ENCODE measurements around the gene HOXA2.

HOXA2 gene

DNA sequence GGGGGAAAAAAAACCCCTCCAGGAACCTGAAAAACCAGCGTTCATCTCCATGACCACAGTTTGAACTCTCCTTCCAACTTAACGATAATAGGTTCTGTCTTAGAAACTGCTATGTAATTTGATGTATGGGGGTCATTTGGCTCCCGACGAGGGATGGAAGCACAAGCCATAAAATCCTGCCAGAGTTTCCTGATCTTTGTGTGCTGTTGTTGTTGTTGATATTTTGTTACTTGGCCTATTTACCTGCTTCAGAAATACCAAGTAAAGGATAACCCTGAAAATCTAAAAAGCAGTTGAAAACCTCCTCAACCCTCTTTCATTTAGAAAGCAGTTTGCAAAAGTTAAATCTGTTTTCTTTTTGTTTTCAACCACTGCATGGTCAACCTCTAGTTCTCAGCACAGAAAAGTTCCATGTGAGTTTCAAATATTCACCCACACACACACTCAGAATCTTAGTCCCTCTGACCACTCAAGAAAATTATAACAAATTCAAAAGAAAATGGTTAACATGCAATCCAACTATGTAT is 9.3 kb upstream of the HOXA2 start:
- H3K27me3 Mint-ChIP-seq = peaks cover 7% of the 10 kb centered on the region
- DNase-seq = no peak

DNA sequence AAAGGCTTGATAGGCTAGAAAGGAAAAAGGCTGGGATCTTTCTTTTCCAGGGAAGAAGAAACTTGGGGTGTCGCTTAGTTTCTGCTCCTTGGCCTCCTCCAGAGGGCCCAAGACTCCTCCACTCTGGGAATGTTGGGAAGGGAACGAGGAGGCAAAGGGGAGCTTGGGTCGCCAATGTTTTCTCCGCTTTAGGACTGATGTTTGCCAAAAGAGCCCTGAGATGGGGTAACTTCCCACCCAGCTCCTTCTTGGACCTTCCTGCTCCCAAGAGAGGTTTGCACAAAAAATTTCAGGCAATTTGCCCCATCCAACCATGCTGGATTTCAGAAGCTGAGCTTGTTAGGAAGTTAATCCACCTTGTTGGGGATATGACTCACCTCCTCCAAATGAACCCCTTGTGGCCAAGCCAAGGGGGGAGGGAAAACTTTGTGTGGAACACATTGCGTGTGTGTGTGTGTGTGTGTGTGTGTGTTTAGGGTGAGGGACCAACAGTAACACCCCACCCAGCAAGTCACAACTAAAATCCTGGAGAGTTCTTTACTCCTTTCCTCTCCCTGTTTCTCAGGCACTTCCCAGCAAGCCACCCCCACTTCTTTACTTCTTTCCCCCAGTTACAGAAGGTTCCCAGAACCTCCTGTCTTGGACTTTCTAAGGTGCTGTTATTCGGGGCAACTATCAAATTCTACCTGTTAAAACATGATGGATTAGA is 8.7 kb upstream of the HOXA2 start:
- Mint-ChIP-seq H3K27ac (no peak overlapping the region), H3K27me3 (peaks cover 10% of the 10 kb centered on the region), H3K4me3 (no peak overlapping the region), H3K9me3 (no peaks in the 10 kb centered on the region), H3K4me1 (no peaks in the 10 kb centered on the region)
- ATAC-seq = no peak
- no peak for DNase-seq

More for the DNA sequence above, 9.3 kb upstream of the HOXA2 start:
- Mint-ChIP-seq H3K4me3 (no peak overlapping the region), H3K4me1 (no peaks in the 10 kb centered on the region), H3K9me3 (no peaks in the 10 kb centered on the region), H3K27ac (no peak overlapping the region)
- ATAC-seq = no peak

GRCh38 chr7:27110186-27111031 is 7.9 kb upstream of the HOXA2 start:
- Mint-ChIP-seq H3K9me3 (no peaks in the 10 kb centered on the region), H3K27me3 (peaks cover 18% of the 10 kb centered on the region), H3K4me1 (no peaks in the 10 kb centered on the region), H3K4me3 (no peak overlapping the region), H3K27ac (no peak overlapping the region)
- ATAC-seq = peak; percentile 68
- no peak for DNase-seq

DNA sequence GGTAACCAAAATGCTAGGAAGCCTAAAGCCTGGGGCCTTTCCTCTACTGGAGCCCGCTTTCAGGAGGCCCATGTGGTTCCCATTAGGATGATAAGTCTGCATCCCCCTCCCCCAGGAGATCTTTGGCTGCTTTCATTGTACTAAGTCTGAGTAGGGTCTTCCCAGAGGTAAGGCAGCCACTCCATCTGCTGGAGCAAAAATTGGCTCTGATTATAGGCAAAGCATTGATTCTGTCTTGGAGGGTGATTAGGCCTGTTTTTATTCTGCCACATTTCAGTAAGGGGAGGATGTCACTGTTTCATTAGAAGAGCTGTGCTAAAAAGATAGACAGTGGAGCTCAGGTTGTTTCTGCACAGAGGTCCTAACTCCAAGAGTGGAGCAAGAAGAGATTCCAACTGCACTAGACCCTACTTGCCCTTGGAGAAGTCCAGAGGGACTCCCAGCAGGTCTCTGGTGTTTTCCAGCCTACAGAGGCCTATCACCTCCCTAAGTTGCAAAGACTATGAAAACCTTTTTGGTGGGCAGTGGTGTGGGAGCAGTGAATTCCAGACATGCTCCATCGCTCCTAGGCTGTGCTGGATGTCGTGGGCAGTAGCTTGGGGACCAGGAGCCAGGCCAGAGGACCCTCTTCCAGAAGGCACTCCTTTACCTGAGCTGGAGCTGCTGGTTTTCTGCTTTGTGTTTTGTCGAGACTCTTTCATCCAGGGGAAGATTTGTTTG is 7.1 kb upstream of the HOXA2 start:
- Mint-ChIP-seq H3K27ac (peak overlapping the region in 1 of 2 donors; percentile 46), H3K9me3 (no peaks in the 10 kb centered on the region), H3K27me3 (peaks cover 23% of the 10 kb centered on the region), H3K4me1 (no peaks in the 10 kb centered on the region), H3K4me3 (no peak overlapping the region)
- DNase-seq = no peak
- ATAC-seq = no peak

GRCh38 chr7:27108390-27109127 is 6.1 kb upstream of the HOXA2 start:
- ATAC-seq (peak; percentile 10), DNase-seq (no peak)
- Mint-ChIP-seq H3K27me3 (peaks cover 34% of the 10 kb centered on the region), H3K9me3 (no peaks in the 10 kb centered on the region), H3K4me3 (no peak overlapping the region), H3K4me1 (peaks cover 5% of the 10 kb centered on the region), H3K27ac (peak overlapping the region in 1 of 2 donors; percentile 19)

GRCh38 chr7:27107391-27108381 is 5.2 kb upstream of the HOXA2 start:
- Mint-ChIP-seq H3K4me1 (peaks cover 13% of the 10 kb centered on the region), H3K27me3 (peaks cover 43% of the 10 kb centered on the region), H3K9me3 (no peaks in the 10 kb centered on the region), H3K4me3 (no peak overlapping the region), H3K27ac (no peak overlapping the region)
- no peak for DNase-seq
- peak; percentile 70 for ATAC-seq

DNA sequence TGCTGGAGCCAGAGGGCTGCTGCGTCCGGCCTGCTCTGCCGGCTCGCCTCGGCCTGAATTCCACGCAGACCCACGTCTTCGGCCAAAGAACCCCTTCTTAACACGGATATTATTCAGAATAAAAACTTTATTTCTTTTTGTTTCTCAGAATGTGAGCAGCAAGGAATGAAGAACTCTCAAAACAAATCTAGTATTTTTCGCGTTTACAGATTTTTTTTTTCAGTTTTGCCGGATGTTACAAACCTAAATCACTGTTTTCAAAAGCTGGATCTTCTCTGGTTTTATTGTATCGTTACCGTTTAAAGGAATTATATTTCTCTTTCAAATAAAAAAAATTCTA is 4.4 kb upstream of the HOXA2 start:
- H3K27ac Mint-ChIP-seq = no peak overlapping the region
- ATAC-seq (no peak), DNase-seq (no peak)
- no peaks in the 10 kb centered on the region for H3K9me3 Mint-ChIP-seq
- H3K27me3 Mint-ChIP-seq = peaks cover 49% of the 10 kb centered on the region
- H3K4me1 Mint-ChIP-seq = peaks cover 21% of the 10 kb centered on the region
- no peak overlapping the region for H3K4me3 Mint-ChIP-seq

- Mint-ChIP-seq H3K9me3 (no peaks in the 10 kb centered on the region), H3K27me3 (peaks cover 49% of the 10 kb centered on the region)
- ATAC-seq = no peak
These were observed 3.9 kb upstream of the HOXA2 start for GRCh38 chr7:27106181-27106900.

DNA sequence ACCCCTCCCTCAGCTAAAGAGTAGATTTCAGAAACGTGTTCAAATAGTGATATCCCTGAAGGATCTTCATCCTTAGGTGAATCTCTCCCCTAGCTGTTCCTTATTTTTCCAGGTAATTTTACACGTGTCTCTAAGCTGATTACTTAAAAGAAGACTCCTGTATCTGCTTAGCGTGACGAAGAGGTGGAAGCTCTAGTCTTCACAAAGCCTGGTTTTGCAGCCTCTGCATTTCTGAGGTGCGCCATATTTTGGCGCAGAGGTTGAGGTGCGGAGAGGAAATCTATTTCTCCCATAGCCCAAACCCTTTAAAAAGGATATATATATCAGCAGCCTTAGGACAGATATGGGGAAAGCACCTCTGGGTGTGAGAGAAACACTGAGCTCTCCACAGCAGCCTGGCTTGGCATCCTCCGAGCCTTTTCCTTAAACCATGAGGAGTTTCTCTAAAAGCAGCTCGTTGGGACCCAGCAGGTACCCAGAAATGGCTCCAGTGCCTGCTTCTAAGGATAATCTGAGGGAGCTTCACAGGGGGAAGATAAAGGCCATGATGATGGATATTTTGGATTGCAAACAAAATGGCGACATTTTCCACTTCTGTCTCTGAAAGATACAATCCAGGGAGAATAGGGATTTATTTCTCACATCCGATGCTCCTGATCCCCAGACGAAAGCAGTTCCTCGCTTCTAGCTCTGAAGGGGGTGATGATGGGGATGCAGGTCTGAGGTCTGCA is 3.0 kb upstream of the HOXA2 start:
- Mint-ChIP-seq H3K4me3 (no peak overlapping the region), H3K9me3 (no peaks in the 10 kb centered on the region), H3K27me3 (peaks cover 58% of the 10 kb centered on the region), H3K27ac (no peak overlapping the region), H3K4me1 (peaks cover 24% of the 10 kb centered on the region)
- no peak for ATAC-seq
- no peak for DNase-seq

More at GRCh38 chr7:27106181-27106900, 3.9 kb upstream of the HOXA2 start:
- no peak overlapping the region for H3K27ac Mint-ChIP-seq
- peaks cover 24% of the 10 kb centered on the region for H3K4me1 Mint-ChIP-seq
- DNase-seq = no peak
- no peak overlapping the region for H3K4me3 Mint-ChIP-seq

DNA sequence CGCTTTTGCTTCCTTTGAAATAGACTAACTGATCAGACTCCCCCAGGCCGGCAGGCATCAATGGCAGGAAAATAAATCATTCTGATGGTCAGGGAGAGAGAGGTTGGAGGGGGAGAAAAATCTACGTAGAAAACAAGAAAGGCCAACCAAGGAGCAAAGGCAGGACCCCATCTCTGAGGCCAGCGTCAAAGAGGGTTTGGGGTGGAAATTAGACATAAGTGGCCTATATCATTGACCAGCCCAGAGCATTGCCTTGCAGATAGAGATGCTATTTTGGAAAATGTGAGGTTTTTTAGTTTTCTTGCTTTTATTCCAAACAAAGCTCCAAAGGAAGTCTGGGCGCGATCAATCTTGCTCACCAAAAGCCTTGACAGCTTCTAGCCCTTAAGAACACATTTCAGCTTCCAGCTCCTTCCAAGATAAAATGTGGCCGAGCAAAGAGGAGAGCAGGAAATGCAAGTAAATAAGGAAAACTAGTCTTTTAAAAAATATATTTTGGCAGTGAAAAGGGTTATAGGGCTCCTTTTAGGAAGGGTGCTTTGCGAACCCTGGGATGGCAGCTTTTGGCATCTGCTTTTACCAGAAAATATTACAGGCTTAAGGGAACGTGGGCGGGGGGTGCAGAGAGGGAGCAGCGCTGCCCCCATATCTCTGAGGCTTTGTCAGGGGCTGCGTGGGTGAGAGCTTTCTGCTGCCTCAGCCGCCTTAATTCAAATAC is 2.0 kb upstream of the HOXA2 start:
- ATAC-seq (no peak), DNase-seq (no peak)
- Mint-ChIP-seq H3K4me1 (peaks cover 26% of the 10 kb centered on the region), H3K9me3 (no peaks in the 10 kb centered on the region), H3K4me3 (no peak overlapping the region), H3K27ac (no peak overlapping the region), H3K27me3 (peaks cover 67% of the 10 kb centered on the region)

DNA sequence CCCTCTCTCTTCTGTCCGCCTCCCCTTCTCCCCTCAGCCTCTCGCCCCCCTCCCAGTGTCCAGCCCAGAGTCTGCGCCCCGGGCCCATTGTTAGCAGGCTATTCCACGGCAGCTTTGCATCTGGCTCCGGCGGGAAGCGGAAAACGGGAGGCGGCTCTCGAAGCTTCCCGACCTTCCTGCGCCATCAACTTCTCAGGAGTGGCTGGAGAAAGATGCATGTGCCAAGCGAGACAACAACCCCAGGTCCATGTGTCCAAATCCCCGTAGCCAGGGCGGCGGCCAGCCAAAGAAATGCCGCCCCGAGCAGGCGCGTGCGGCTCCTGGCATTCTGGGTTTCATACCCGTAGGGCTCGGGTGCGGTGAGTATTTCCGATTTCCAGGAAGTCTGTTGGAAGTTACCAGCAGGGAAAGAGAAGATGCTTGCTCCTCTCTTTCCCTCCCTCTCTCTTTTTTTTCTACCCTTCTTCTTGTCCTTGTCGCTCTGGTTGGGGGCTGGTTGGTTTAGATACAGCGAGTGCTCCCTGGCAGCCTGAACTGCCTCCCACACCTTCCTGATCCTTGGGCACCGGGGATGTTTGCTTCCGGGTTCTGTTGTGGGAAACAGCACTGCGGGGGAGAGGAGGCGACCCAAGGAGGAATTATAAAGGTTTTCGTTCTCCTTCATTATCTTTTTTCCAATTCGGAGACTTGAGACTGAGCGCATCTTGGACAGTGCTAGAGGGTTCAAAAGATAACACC is 1.2 kb upstream of the HOXA2 start:
- Mint-ChIP-seq H3K4me1 (peaks cover 34% of the 10 kb centered on the region), H3K27ac (no peak overlapping the region), H3K4me3 (no peak overlapping the region), H3K9me3 (no peaks in the 10 kb centered on the region), H3K27me3 (peaks cover 76% of the 10 kb centered on the region)
- no peak for ATAC-seq
- no peak for DNase-seq

GRCh38 chr7:27101957-27102580 is 414 bp downstream of the HOXA2 start:
- peaks cover 92% of the 10 kb centered on the region for H3K27me3 Mint-ChIP-seq
- peak overlapping the region; percentile 43 to 64 for H3K4me3 Mint-ChIP-seq
- H3K9me3 Mint-ChIP-seq = no peaks in the 10 kb centered on the region
- peaks cover 50% of the 10 kb centered on the region for H3K4me1 Mint-ChIP-seq
- H3K27ac Mint-ChIP-seq = no peak overlapping the region
- peak; percentile 19 for ATAC-seq
- no peak for DNase-seq

Data from stimulated activated naive CD8-positive, alpha-beta T cell treated with anti-CD3 and anti-CD28 coated beads, Interleukin-15, amount 100 ng/mL, for 72 hours (primary cell).